PFSK-1 (cell line): Measurements from ENCODE around the gene APBB1.

Experiments used
- FOXP2 ChIP-seq: optimal IDR thresholded peaks from 2 replicates; pipeline ENCODE3; 2011; ENCODE audit warnings: borderline replicate concordance, control low read depth, inconsistent platforms; ENCODE audit not compliant: insufficient read depth; ENCODE audit errors: extremely low read length, extremely low read depth
- POLR2AphosphoS5 ChIP-seq: IDR thresholded peaks from 2 replicates; pipeline ENCODE4 v1.6.1; 2012; ENCODE audit warnings: low read depth, mild to moderate bottlenecking, control low read depth, low read length, moderate library complexity
- REST ChIP-seq, 2 experiments: IDR thresholded peaks; 2 replicates each; pipeline versions ENCODE4 v1.6.1 to v1.8.0; 2011 to 2012; ENCODE audit warnings: low read depth in 2 of 2, low read length in 2 of 2, control low read depth in 1 of 2, inconsistent platforms in 1 of 2, mild to moderate bottlenecking in 1 of 2, moderate library complexity in 1 of 2; ENCODE audit not compliant: insufficient read depth in 1 of 2
- SIN3A ChIP-seq: IDR thresholded peaks from 2 replicates; pipeline ENCODE4 v1.6.1; 2012; ENCODE audit warnings: mild to moderate bottlenecking, low read length, moderate library complexity, borderline replicate concordance; ENCODE audit not compliant: insufficient read depth
- TAF1 ChIP-seq: IDR thresholded peaks from 2 replicates; pipeline ENCODE4 v1.6.1; 2012; ENCODE audit warnings: low read length, control low read depth, borderline replicate concordance; ENCODE audit not compliant: insufficient read depth

The APBB1 gene

DNA sequence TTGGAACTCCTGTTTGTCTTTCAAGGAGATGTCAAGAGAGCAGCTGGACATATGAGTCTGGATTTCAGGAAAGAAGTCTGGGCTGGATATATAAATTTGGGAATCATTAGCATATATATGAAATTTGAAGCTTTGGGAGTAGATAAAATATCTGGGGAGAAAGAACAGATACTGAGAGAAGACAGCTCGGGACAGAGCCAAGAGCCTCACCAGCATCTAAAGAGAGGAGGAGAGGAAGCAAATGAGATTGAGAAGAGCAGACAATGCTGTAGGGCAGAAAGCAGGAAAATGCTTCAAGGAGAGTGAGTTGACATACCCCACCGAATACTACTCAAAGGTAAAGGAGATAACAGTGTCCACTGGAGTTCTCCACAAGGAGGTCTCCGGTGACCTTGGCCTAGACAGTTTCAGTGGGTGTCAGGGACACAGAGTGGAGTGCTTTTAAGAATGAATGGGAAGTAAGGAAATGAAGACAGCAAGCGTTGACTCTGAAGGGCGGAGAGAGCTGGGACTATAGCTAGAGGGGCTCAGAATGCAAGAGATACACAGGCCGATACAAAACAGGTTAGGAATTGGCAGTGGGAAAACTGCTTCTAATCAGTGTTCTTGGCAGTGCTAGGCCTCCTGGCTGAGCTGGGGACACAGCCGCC lies 862 bp downstream of the APBB1 start:
- no peak for TF ChIP-seq FOXP2

DNA sequence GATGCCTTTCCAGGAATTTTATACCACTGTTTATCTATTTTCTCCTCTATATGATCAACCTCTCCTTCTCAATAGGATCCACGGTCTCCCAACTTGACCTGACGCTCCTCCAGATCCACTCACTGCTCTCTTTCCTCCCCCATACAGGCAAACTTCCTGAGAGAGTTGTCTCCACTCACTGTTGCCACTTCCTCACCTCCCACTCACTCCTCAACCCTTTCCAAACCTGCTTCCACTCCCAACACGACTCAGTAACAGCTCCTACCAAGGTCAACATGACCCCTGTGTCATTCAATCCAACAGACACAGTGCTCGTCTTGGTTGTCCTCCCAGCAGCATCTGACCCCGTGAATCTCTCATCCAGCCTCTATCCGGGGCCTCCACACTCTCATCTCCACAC lies 3.1 kb downstream of the APBB1 start:
- TF ChIP-seq SIN3A (no peak), REST (IDR thresholded peaks at IDR 0.05; ENCODE audit: insufficient read depth in 1 of 2, low read depth in 2 of 2, low read length in 2 of 2) (no peak), TAF1 (no peak), FOXP2 (no peak), POLR2AphosphoS5 (no peak)

- TF ChIP-seq TAF1 (no peak), POLR2AphosphoS5 (no peak)
Measured at GRCh38 chr11:6414874-6415328, 4.0 kb downstream of the APBB1 start.

GRCh38 chr11:6413791-6414201 lies 5.1 kb downstream of the APBB1 start:
- TF ChIP-seq POLR2AphosphoS5 (no peak), SIN3A (no peak), FOXP2 (no peak), TAF1 (no peak), REST (IDR thresholded peaks at IDR 0.05; ENCODE audit: insufficient read depth in 1 of 2, low read depth in 2 of 2, low read length in 2 of 2) (no peak)

DNA sequence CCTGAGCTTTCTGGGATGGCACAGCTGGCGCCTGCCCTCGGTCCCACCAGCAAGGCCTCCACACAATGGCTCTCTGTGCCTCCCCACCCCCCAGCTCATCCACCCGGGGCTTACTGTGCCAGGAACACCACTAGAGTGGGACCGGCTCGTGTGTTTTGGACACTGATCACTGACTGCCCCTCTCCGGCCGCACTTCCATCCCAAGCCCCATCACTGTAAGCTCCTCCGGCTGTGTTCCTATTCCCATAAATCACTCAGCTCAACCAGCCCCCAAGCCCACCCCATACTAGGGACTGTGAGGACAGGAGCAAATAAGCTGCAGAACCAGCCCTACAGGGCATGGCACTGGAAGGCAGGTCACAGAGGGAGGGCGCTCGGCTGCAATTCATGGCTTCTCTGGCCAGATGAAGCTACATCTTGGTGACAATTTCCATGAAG lies 7.3 kb downstream of the APBB1 start:
- TF ChIP-seq POLR2AphosphoS5 (no peak), TAF1 (no peak), REST (IDR thresholded peaks at IDR 0.05; ENCODE audit: insufficient read depth in 1 of 2, low read depth in 2 of 2, low read length in 2 of 2) (no peak)

- no peak for TF ChIP-seq SIN3A
- no peak for TF ChIP-seq TAF1
Measured at GRCh38 chr11:6410695-6411430, 8.0 kb downstream of the APBB1 start.

DNA sequence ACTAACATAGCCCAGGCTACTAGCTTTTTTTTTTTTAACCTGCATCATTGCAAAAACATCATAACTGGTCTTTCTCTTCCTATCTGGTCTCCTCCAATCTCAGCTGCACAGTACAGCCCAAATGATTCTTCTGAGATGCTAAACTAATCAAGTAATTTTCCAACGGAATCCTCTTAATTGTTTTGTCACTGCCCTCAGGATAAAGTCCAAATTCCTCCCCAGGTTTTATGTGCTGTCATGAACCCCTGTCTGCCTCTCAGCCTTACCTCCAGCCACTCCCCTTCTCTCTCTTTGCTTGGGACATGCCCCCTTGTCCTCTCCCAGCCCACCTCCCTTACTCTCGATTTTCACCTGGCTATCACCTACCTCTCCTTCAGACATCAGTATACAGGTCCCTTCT lies 12.5 kb downstream of the APBB1 start:
- TF ChIP-seq TAF1, result no peak
